GM12864 (cell line): ENCODE results near the gene NACA2.

ENCODE experiments used
- DNase-seq: peaks from one replicate; pipeline ENCODE4 v3.0.0-alpha.2; 2011; ENCODE audit warnings: low read depth
- H3K4me3 ChIP-seq: 2 replicates; pipeline ENCODE4 v1.5.1; 2011; ENCODE audit warnings: mild to moderate bottlenecking, low read depth, low read length, control low read depth
- CTCF ChIP-seq: IDR thresholded peaks from 2 replicates; pipeline ENCODE4 v1.5.1; 2011; ENCODE audit warnings: low read depth, mild to moderate bottlenecking, moderate library complexity, low read length, control low read depth, inconsistent platforms; ENCODE audit errors: missing control alignments

Gene NACA2

DNA sequence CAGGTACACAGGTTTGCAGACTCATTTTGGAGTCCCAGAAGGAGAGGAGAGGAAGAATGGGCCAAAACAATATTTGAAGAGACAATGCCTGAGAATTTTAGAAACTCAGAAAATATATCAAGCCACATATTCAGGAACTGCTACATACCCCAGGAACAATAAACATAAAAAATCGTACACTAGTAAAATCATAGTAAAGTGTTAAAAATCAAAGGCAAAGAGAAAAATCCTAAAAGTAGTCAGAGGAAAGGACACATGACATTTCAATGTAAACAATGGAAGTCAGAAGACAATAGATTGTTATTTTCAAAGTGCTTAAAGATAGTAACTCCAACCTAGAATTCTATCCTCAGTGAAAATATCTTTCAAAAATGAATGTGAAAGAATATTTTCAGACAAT is 28.5 kb upstream of the NACA2 start:
- no peak for TF ChIP-seq CTCF
- DNase-seq = no peak

GRCh38 chr17:61618950-61619349 is 27.9 kb upstream of the NACA2 start:
- no peak overlapping the region for H3K4me3 ChIP-seq
- TF ChIP-seq CTCF = no peak
- no peak for DNase-seq

More for the DNA sequence above, 28.5 kb upstream of the NACA2 start:
- H3K4me3 ChIP-seq = no peak overlapping the region

DNA sequence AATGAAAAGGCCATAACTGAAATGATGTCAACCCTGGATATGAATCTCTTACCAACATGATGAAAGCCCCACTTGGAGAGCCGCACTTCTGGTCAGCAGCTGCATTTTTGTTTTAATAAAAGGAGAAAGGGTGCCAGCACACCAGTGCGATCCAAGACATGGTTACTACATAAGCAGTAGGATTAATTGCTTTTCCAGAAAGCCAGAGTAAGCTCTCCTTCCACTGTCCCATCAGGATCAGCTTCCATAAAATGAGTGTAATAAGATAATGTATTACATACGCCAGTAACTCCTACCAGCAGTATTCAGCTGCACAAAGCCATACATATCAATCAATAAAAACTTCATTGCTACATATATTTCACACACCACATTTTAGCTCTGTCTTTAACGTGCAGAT is 26.3 kb upstream of the NACA2 start:
- no peak for DNase-seq
- TF ChIP-seq CTCF = no peak
- H3K4me3 ChIP-seq = no peak overlapping the region

DNA sequence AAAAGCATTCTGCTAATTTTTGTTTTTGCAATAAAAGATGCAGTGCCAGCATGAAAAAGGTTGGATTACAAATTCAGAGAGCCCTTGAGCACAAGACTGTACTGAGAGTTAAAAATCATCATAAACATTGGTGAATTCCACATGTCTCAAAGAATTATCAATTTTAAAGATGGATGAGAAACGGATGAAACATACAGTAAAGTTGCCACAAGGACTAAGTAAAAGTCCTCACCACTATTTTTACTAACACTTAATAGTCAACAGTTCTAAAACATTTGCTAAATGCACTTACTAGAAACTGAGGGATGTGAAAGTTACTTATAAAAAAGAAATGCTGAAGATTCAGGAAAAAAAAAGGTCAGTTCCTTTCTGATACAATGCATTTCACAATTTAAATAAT is 25.8 kb upstream of the NACA2 start:
- TF ChIP-seq CTCF = no peak
- H3K4me3 ChIP-seq = no peak overlapping the region
- DNase-seq = no peak

DNA sequence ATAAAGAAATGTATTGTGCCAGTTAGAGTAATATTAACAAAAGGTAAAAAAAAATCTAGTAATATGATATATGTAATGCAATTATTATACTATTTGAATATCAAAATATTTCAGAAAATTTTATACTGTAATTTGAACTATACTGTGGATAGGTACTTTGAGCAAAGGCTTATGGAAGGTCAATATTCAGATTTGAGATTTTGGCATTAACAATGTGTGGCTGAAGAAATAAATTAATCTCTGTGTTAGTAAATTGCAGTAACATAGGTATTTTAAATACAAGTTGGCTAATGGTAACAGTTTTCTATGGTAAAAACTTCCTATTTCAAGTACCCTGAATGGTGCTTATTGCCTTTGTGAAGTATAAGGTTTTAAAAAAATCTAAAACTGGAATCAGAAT is 23.2 kb upstream of the NACA2 start:
- no peak for DNase-seq
- no peak for TF ChIP-seq CTCF
- H3K4me3 ChIP-seq = no peak overlapping the region

DNA sequence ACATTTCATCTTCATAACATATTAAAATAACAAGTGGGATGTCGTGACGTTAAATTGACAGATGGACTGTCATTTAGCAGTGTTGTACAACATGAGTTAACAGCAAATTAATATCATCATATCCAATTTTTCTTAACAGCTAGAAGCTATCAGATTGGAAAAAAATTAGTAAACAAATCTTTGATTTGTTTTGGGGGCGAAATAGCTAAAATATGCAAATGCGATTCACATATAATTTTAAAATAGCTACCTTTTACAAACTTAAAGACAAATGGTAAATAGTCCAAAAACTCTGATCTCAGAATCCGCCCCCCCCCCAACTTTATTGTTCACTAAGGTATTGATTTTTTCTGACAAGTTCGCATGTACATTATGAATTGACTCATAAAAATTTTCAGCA is 20.3 kb upstream of the NACA2 start:
- no peak overlapping the region for H3K4me3 ChIP-seq
- TF ChIP-seq CTCF = no peak
- DNase-seq = no peak

GRCh38 chr17:61605692-61606091 is 14.7 kb upstream of the NACA2 start:
- no peak for DNase-seq
- no peak overlapping the region for H3K4me3 ChIP-seq
- TF ChIP-seq CTCF = no peak
